Activated naive CD8-positive, alpha-beta T cell treated with anti-CD3 and anti-CD28 coated beads, Interleukin-2, amount 50 U/mL, for 24 hours (primary cell): Measurements from ENCODE around the gene TMEM121.
A peak's percentile ranks its signal among the peaks of the same experiment; 100 is the strongest.
"Not testable (repeated sequence)": the region's sequence is repeated elsewhere in the genome, so short reads cannot be mapped to it uniquely, and the experiment has no call there.

Experiments used
- ATAC-seq: fragments of 150-1000 bp; cut with Tn5 transposase; one replicate; pipeline ENCODE4 v1.10.0; 2021
- DNase-seq: peaks from one replicate; pipeline ENCODE4 v3.0.0; 2021
- H3K27ac Mint-ChIP-seq: one replicate; pipeline ENCODE4 v1.8.0; 2021; ENCODE audit warnings: mild to moderate bottlenecking, mixed read lengths
- H3K27me3 Mint-ChIP-seq: one replicate; pipeline ENCODE4 v1.8.0; 2021; ENCODE audit warnings: mixed read lengths
- H3K36me3 Mint-ChIP-seq: one replicate; pipeline ENCODE4 v1.8.0; 2021; ENCODE audit warnings: low read depth, mixed read lengths
- H3K4me1 Mint-ChIP-seq: one replicate; pipeline ENCODE4 v1.8.0; 2021; ENCODE audit warnings: mixed read lengths
- H3K4me3 Mint-ChIP-seq: one replicate; pipeline ENCODE4 v1.8.0; 2021; ENCODE audit warnings: mild to moderate bottlenecking, moderate library complexity, mixed read lengths
- H3K9me3 Mint-ChIP-seq: one replicate; pipeline ENCODE4 v1.8.0; 2021; ENCODE audit warnings: mixed read lengths

The TMEM121 gene

GRCh38 chr14:105557671-105558070 lies 31.3 kb downstream of the TMEM121 start:
- not testable (repeated sequence) for DNase-seq, H3K36me3 Mint-ChIP-seq, H3K27me3 Mint-ChIP-seq, ATAC-seq, H3K27ac Mint-ChIP-seq, H3K4me1 Mint-ChIP-seq, H3K4me3 Mint-ChIP-seq, H3K9me3 Mint-ChIP-seq

- H3K27me3 Mint-ChIP-seq, DNase-seq, H3K27ac Mint-ChIP-seq, H3K36me3 Mint-ChIP-seq, ATAC-seq, H3K4me3 Mint-ChIP-seq, H3K4me1 Mint-ChIP-seq, H3K9me3 Mint-ChIP-seq: not testable (repeated sequence)
Observed at GRCh38 chr14:105558449-105559154, 32.2 kb downstream of the TMEM121 start.

- DNase-seq (peak; percentile 14), ATAC-seq (peak; percentile 17)
- not testable (repeated sequence) for H3K4me3 Mint-ChIP-seq, H3K27me3 Mint-ChIP-seq, H3K36me3 Mint-ChIP-seq, H3K27ac Mint-ChIP-seq, H3K4me1 Mint-ChIP-seq, H3K9me3 Mint-ChIP-seq
Observed at GRCh38 chr14:105559384-105560047, 33.1 kb downstream of the TMEM121 start.

- not testable (repeated sequence) for DNase-seq, H3K4me3 Mint-ChIP-seq, H3K9me3 Mint-ChIP-seq, H3K27ac Mint-ChIP-seq, H3K4me1 Mint-ChIP-seq, H3K27me3 Mint-ChIP-seq, H3K36me3 Mint-ChIP-seq
- ATAC-seq = peak; percentile 31
Observed at GRCh38 chr14:105560048-105560669, 33.8 kb downstream of the TMEM121 start.

GRCh38 chr14:105561345-105561744 lies 35.0 kb downstream of the TMEM121 start:
- not testable (repeated sequence) for H3K9me3 Mint-ChIP-seq, H3K36me3 Mint-ChIP-seq, H3K4me3 Mint-ChIP-seq, DNase-seq, H3K4me1 Mint-ChIP-seq, H3K27me3 Mint-ChIP-seq, H3K27ac Mint-ChIP-seq, ATAC-seq

GRCh38 chr14:105562713-105563346 lies 36.4 kb downstream of the TMEM121 start:
- ATAC-seq (no peak), DNase-seq (no peak)
- no peak overlapping the region for H3K4me3 Mint-ChIP-seq
- peaks cover under 1% of the 10 kb centered on the region for H3K27me3 Mint-ChIP-seq
- H3K36me3 Mint-ChIP-seq = no peaks in the 10 kb centered on the region
- H3K27ac Mint-ChIP-seq = peak overlapping the region; percentile 80
- peaks cover 5% of the 10 kb centered on the region for H3K4me1 Mint-ChIP-seq
- H3K9me3 Mint-ChIP-seq = peaks cover 4% of the 10 kb centered on the region

GRCh38 chr14:105563347-105563737 lies 37.0 kb downstream of the TMEM121 start:
- peaks cover 5% of the 10 kb centered on the region for H3K4me1 Mint-ChIP-seq
- DNase-seq = no peak
- no peaks in the 10 kb centered on the region for H3K27me3 Mint-ChIP-seq
- peak overlapping the region; percentile 80 for H3K27ac Mint-ChIP-seq
- no peak overlapping the region for H3K4me3 Mint-ChIP-seq
- no peak for ATAC-seq
- peaks cover 4% of the 10 kb centered on the region for H3K9me3 Mint-ChIP-seq
- no peaks in the 10 kb centered on the region for H3K36me3 Mint-ChIP-seq

- not testable (repeated sequence) for DNase-seq, H3K36me3 Mint-ChIP-seq, H3K4me3 Mint-ChIP-seq, H3K27ac Mint-ChIP-seq, H3K9me3 Mint-ChIP-seq, H3K27me3 Mint-ChIP-seq, ATAC-seq, H3K4me1 Mint-ChIP-seq
Observed at GRCh38 chr14:105564536-105564935, 38.2 kb downstream of the TMEM121 start.

- peak overlapping the region; percentile 1 for H3K27ac Mint-ChIP-seq
- H3K36me3 Mint-ChIP-seq, H3K4me3 Mint-ChIP-seq, H3K4me1 Mint-ChIP-seq, H3K27me3 Mint-ChIP-seq, DNase-seq, ATAC-seq: not testable (repeated sequence)
- H3K9me3 Mint-ChIP-seq = peaks cover 15% of the 10 kb centered on the region
Observed at GRCh38 chr14:105565185-105565919, 39.0 kb downstream of the TMEM121 start.

GRCh38 chr14:105566248-105567163 lies 40.1 kb downstream of the TMEM121 start:
- H3K36me3 Mint-ChIP-seq, H3K4me1 Mint-ChIP-seq, H3K27ac Mint-ChIP-seq, H3K27me3 Mint-ChIP-seq, ATAC-seq, DNase-seq, H3K4me3 Mint-ChIP-seq: not testable (repeated sequence)
- peaks cover 21% of the 10 kb centered on the region for H3K9me3 Mint-ChIP-seq

GRCh38 chr14:105567164-105568103 lies 41.1 kb downstream of the TMEM121 start:
- peaks cover 21% of the 10 kb centered on the region for H3K9me3 Mint-ChIP-seq
- not testable (repeated sequence) for H3K4me1 Mint-ChIP-seq, H3K27me3 Mint-ChIP-seq, ATAC-seq, DNase-seq, H3K36me3 Mint-ChIP-seq, H3K27ac Mint-ChIP-seq, H3K4me3 Mint-ChIP-seq

- not testable (repeated sequence) for H3K27me3 Mint-ChIP-seq, H3K4me1 Mint-ChIP-seq, H3K36me3 Mint-ChIP-seq, DNase-seq, H3K4me3 Mint-ChIP-seq, H3K27ac Mint-ChIP-seq
- peak; percentile 14 for ATAC-seq
- H3K9me3 Mint-ChIP-seq = peaks cover 21% of the 10 kb centered on the region
Observed at GRCh38 chr14:105568140-105568843, 41.9 kb downstream of the TMEM121 start.
